Measurements from ENCODE around the gene GCGR. TPM values are rescaled to one million over a fixed set of nuclear protein-coding genes. Genes with fewer than 3 reads are reported as not detected.
A peak's percentile ranks its signal among the peaks of the same experiment; 100 is the strongest.

The GCGR gene
- total and polyA plus RNA-seq, 2 of the 13 experiments (the other 11 are each of a cell fraction or from before 2014, with no cell fraction given) = 0.04 to 0.13 TPM

GRCh38 chr17:81860756-81861568, 57.0 kb downstream of the GCGR start (continued):
- TF ChIP-seq ELF3 (CRISPR knock-in tag; IDR thresholded peaks at IDR 0.05) = peak; percentile 76; the same call in 1 of the 2 replicates
- TF ChIP-seq ZBTB10 (CRISPR knock-in tag; IDR thresholded peaks at IDR 0.05; ENCODE audit: borderline replicate concordance) = no peak; the same call in 1 of the 2 replicates
- TF ChIP-seq FOXP1 (IDR thresholded peaks at IDR 0.05) = no peak
- no peak for TF ChIP-seq FOXP1 (CRISPR knock-in tag; IDR thresholded peaks at IDR 0.05)
- TF ChIP-seq ELF1 (CRISPR knock-in tag; IDR thresholded peaks at IDR 0.05) = peak; percentile 88
- TF ChIP-seq, protein P1, sequence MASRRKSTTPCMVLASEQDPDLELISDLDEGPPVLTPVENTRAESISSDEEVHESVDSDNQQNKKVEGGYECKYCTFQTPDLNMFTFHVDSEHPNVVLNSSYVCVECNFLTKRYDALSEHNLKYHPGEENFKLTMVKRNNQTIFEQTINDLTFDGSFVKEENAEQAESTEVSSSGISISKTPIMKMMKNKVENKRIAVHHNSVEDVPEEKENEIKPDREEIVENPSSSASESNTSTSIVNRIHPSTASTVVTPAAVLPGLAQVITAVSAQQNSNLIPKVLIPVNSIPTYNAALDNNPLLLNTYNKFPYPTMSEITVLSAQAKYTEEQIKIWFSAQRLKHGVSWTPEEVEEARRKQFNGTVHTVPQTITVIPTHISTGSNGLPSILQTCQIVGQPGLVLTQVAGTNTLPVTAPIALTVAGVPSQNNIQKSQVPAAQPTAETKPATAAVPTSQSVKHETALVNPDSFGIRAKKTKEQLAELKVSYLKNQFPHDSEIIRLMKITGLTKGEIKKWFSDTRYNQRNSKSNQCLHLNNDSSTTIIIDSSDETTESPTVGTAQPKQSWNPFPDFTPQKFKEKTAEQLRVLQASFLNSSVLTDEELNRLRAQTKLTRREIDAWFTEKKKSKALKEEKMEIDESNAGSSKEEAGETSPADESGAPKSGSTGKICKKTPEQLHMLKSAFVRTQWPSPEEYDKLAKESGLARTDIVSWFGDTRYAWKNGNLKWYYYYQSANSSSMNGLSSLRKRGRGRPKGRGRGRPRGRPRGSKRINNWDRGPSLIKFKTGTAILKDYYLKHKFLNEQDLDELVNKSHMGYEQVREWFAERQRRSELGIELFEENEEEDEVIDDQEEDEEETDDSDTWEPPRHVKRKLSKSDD (CRISPR knock-in tag; IDR thresholded peaks at IDR 0.05; ENCODE audit: low read depth) = peak; percentile 87
- no peak for TF ChIP-seq ZNF180 (CRISPR knock-in tag; IDR thresholded peaks at IDR 0.05; ENCODE audit: borderline replicate concordance, low read depth)
- TF ChIP-seq RARG (CRISPR knock-in tag; IDR thresholded peaks at IDR 0.05; ENCODE audit: low read depth) = no peak; the same call in 1 of the 2 replicates
- TF ChIP-seq MBD4 (IDR thresholded peaks at IDR 0.05; ENCODE audit: borderline replicate concordance, low read length) = no peak
- TF ChIP-seq POGZ (CRISPR knock-in tag; IDR thresholded peaks at IDR 0.05) = peak; percentile 92
- TF ChIP-seq JUN (CRISPR knock-in tag; IDR thresholded peaks at IDR 0.05) = peak; percentile 98
- peak; percentile 97 for TF ChIP-seq HOXA5 (CRISPR knock-in tag; IDR thresholded peaks at IDR 0.05)
- no peak for TF ChIP-seq GLMP (CRISPR knock-in tag; IDR thresholded peaks at IDR 0.05; ENCODE audit: borderline replicate concordance)
- no peak for TF ChIP-seq THYN1 (CRISPR knock-in tag; IDR thresholded peaks at IDR 0.05; ENCODE audit: borderline replicate concordance, low read depth)
- peak; percentile 40 for TF ChIP-seq PHF5A (CRISPR knock-in tag; IDR thresholded peaks at IDR 0.05; ENCODE audit: low read depth, unreplicated experiment)
- peak; percentile 97 for TF ChIP-seq GABPB1 (CRISPR knock-in tag; IDR thresholded peaks at IDR 0.05)
- peak; percentile 98 for TF ChIP-seq DMAP1 (CRISPR knock-in tag; IDR thresholded peaks at IDR 0.05)
- 0 out of 2 replicates have a peak, but pooled peaks have one; percentile 10 for TF ChIP-seq IRX3 (CRISPR knock-in tag; IDR thresholded peaks at IDR 0.05; ENCODE audit: borderline replicate concordance, low read depth)
- TF ChIP-seq ETV5 (CRISPR knock-in tag; IDR thresholded peaks at IDR 0.05; ENCODE audit: borderline replicate concordance) = peak; percentile 98
- TF ChIP-seq RFX3 (CRISPR knock-in tag; IDR thresholded peaks at IDR 0.05) = no peak
- TF ChIP-seq ZNF558 (CRISPR knock-in tag; IDR thresholded peaks at IDR 0.05; ENCODE audit: borderline replicate concordance) = no peak; the same call in 1 of the 2 replicates
- TF ChIP-seq ETS1 (CRISPR knock-in tag; IDR thresholded peaks at IDR 0.05) = no peak

All from HepG2 (cell line).